Hematopoietic multipotent progenitor cell (in vitro differentiated cells): ENCODE measurements around the gene CFAP47. TPM values are rescaled to one million over a fixed set of nuclear protein-coding genes. Genes with fewer than 3 reads are reported as not detected.

ENCODE experiments used
- small RNA-seq: library from RNA; depleted of rRNA; stranded (forward); fragments of <200 nt; gene quantifications from one replicate; pipeline ENCODE3, GENCODE V24; 2012
- total RNA-seq: library from RNA; depleted of rRNA; stranded (reverse); fragments of >200 nt; gene quantifications from one replicate; pipeline ENCODE4 v1.2.3, GENCODE V29; 2012

The CFAP47 gene
- total RNA-seq, 1 donor: under 0.01 TPM

Small RNA genes lying within 50 kb of the gene (small RNA-seq; reads per million reads assigned to genes)
- not detected for gene RNU6-641P

Other genes starting within 250 kb of the CFAP47 start
- not detected for gene MAGEB16, start 121.4 kb upstream of the CFAP47 start, total RNA-seq